GM21529 (cell line): ENCODE measurements around the gene UBE2E3.

ENCODE experiments used
- ATAC-seq: cut with Tn5 transposase; IDR thresholded peaks from one replicate; pipeline ENCODE4 v1.9.1; 2021; ENCODE audit not compliant: unreplicated experiment

The UBE2E3 gene

DNA sequence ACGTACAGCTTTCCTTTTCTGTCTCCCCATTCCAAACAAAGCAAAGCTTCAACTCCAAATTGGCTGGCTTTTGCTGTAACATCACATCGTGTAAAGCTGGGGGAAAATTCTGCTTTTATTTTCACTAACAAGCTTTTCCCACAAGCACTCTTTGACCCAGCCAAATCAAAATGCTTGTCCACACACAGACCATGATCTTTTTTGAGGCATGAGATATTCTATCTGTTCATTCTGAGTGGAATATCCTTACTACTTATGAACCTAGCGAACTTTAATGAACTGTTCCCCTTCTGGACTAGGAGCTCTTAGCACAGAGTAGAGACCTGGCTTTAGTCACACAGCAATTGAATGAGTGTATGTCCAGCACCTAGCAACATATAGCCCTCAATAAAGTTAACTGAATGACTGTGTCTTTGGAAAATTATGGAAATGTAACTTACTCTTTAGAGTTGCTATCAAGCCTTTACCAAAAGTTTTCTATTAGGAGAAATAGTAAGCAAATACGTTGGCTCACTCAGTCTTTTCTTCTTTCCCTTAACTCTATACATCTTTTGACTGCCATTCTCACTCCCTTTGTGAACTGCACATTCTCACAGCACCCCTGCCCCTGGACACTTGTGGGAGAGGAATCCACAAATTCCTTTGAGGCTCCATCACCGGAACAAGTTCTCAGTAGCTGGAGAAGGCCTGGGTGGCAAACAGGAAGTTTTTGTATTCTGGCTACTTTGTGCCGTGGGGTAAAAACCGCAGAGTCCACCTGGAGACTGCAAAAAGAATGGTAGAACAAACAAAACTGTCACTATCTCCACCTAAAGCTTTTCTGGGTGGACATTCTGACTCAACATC, 1.3 kb upstream of the UBE2E3 start:
- ATAC-seq = no peak

DNA sequence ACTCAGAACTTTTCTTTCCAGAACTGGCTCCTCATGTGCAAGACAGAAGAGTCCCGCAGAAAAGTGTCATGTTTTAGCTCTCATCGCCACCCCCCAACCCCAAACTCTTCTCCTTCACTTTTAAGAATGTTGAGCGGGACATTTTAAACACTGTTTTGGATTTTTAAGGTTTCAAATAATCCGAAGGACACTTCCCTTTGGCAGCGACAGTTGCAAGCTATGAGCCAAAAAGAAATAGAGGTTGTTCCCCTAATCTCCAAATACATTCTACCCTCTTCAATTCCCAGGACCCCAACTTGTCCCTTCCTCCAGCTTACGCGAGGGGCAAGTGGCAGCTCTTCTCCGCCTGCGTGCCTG, 678 bp upstream of the UBE2E3 start:
- no peak for ATAC-seq

DNA sequence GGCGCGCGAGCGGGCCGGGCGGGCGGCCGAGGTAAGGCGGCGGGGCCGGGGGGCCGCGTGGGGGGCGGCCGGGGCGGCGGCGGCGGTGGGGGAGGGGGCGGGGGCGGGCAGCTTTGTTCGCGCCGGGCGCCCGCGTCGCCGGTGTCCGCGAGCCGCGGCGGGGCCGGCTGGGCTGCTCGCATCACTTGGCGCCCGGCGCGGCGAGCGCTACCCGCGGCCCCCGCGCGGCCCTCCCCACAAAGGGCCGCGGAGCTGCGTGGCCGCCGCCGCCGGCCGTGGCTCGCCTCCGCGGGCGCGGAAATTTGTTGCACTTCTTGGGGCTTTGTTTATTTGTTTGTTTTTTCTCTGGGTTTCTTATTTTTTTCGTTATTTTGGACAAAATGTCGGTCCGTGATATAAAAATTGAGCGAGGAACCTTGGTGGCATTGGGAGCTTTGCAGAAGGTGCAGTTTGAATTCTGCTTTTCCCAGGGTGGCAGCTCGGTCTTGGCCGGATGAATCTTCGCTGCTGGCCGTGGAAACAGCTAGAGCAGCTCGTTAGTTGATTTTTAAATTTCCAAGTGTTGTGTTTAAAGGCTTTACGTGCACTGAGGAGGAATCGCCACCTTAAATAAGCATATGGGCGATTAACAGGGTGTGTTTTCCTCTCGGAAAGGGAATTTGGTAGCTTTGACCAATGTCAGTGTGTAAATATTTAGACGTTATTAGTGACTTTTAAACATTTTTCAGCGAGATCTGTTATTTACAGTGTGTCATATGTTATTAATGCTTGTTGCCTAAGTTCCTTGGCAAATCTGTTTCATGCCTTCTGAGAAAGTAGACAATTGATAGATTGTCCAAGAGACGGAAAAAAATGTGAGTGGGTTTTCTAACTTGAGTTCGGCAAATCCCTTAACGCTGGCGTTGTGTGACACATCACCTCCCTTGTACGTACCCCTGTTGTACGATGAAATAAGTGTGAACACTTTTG, 822 bp downstream of the UBE2E3 start:
- ATAC-seq = no peak

DNA sequence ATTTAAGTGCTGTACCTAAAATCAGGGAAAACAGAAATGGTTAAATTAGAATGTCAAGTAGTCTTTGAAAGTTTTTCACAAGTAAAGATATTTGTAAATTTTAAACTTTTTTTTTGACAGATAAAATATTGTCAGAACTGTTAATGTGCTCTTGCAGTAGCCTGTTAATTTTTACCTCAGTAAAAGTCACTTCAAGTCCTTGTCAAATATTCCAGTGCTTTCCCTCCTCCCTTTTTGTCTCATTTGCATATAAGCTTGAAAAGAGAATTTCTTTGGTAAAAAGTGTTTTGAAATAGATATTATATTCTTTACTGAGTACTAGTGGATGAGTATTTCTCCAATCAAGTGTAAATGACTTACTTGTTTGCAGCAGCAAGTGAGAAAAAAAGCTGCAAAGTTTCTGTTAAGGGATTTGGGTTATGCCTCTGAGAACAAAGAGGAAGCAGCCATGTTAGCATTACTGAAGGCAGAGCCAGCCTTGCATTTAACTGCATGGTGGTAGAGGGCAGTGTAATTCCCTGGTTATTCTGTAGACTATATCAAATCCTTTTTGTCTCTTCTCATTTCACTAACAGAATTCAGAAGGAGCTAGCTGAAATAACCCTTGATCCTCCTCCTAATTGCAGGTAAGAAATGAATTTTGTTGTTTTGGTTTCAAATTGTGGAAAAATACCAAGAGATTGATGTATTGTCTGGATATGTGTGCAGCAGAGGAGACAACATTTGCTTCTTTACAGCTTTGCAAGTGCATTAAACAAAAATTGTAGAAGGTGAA, 3.2 kb downstream of the UBE2E3 start:
- peak; percentile 44 for ATAC-seq

DNA sequence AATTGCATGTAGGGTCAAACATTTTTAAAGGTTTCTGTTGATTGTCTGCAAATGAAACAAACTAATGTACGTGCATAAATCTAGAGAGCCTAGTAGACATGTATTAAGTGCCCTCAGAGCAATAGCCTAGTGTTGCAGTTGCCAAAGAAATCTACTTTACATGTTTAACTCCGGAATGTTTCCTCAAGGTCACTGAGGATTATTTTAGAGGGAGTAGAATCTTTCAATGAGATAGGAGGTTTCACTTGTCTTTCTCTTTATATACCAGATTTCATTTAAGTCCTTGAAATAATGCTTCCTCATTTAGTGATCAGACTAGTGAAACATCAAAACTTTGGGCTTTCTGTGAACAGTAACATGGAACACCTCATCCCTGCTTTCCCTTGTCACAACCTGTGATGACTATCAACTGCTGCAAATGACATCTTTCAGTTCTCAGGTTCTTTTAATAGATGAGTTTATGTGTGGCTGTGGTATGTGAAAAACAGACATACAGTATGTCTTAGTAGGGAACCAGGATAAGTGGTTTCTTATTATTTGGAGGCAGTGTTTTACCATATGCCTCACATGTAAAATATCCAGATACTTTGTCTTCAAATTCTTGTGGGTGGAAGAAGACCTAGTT, 5.5 kb downstream of the UBE2E3 start:
- ATAC-seq = no peak

DNA sequence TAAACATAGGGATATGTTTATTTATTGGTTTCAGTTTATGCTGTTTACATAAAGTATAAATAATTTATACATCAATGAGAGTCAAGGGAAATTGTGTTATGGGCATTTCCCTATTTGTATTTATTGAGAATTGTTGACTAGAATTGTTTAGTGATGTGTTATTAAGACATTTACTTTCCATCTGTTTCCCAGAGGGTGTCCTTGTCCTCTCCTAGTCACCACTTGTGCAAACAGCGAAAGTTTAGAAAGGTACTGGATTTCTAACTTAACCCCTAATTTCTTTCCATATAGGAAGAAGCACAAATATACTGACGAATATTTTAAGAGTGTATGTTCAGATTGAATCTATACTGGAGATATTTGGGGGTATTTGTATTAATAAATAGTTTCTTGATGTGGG, 6.7 kb downstream of the UBE2E3 start:
- ATAC-seq = no peak

DNA sequence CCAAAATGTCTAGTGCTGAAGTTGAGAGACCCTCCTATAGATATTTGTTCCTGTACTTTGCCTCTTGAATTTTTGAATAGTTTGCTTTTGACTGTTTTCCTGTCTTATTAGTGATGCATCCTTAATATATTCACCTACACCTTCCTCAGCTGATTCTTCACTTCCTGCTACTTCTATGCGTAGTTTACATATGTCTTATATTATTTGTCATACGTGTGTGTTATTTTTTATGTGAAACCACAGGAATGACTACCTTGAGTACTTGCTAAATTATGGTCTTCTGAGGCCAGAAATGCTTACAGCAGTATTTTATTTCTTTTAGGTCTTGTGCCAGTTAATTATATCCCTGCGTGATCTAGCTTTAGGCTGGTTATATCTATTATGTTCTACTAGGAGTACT, 9.9 kb downstream of the UBE2E3 start:
- ATAC-seq = no peak

DNA sequence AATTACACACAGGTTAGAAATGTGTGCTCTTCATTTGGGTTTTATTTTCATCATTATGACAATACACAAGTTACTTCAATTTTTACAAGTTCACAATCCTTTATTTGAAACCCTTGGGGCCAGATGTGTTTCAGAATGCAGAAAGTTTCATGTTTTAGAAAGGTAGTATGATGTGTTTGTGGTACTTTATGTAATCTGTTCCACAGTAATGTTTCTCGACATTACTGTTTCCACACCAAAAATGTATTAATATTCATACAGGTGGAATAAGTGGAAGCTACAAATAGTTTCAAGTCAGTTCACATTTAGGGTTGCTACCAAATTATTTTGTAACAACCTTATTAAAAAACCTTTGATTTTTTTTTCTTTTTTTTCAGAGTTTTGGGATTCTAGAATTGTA, 10.4 kb downstream of the UBE2E3 start:
- peak; percentile 43 for ATAC-seq

DNA sequence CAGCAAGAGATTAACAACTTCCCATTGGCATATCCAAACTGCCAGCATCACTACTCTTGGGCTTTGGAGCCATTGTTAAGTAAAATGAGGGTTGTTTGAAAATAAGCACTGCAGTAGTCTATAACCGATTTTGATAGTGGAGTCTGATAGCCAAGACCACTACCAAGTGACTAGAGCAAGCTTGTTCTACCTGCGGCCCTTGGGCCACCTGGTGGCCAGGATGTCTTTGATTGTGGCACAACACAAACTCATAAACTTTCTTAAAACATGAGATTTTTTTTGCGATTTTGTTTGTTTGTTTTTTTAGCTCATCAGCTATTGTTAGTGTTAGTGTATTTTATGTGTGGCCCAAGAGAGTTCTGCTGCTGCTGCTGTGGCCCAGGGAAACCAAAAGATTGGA, 11.0 kb downstream of the UBE2E3 start:
- ATAC-seq = peak; percentile 9

DNA sequence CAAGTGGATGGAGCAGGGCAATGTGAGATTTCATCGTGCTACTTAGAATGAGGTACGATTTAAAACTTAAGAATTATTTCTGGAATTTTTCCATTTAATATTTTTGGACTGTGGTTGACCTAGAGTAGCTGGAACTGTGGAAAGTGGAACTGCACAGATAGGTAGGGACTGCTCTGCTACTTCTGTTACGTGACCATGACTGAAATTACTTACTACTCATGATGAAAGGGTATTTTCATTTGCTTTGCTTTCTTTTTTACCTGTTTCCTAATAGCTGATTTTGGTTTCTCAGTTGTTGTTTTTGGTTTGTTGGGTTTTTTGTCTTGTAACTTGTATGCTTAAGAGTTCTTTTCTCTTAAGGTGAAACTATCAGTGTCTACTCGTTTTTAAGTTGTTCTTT, 11.4 kb downstream of the UBE2E3 start:
- peak; percentile 88 for ATAC-seq

DNA sequence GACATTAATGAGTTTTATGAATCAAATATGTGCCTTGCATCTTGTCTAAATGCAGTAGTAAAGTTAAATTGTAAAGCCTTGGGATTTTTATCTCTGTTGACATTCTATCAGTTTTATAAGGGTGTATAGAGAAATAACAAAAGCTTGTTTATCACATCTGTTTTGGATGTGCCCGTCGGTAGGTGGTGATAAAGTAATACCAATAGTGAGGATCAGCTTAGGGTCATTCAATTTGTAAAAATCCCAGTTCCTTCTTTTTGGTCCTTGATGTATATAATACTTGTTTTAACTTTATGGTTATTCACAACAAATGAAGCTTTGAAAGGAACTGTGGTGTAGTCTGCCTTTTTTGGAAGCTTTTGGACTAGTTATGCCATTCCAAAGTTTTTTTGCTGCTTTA, 12.6 kb downstream of the UBE2E3 start:
- ATAC-seq = no peak

DNA sequence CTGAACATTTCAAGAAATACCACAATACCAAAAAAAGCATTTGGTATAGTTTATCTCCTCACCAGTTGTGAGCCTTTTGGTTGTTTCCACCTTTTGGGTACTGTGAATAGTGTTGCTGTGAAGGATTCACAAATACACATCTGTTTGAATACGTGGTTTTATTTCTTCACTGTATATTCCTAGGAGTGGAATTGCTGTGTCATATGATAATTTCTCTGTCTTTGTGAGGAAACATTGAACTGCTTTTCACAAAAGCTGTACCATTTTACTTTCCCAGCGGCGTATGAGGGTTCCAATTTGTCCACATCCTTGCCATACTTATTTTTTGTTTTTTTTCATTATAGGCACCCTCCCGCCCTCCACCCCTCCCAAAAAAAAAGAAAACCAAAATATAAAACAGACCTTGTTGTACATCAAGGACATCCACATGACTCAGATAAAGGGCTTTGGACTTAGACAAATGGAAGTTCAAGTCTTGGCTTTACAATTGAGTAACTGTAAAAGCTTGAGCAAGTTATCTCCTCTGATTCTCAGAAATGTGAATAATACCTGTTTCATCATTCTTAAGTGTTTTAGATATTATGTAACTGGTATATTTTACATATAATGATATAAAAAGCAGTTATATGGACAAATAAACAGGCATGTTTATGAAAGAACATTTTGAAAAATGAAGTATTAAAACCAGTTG, 19.0 kb downstream of the UBE2E3 start:
- no peak for ATAC-seq

DNA sequence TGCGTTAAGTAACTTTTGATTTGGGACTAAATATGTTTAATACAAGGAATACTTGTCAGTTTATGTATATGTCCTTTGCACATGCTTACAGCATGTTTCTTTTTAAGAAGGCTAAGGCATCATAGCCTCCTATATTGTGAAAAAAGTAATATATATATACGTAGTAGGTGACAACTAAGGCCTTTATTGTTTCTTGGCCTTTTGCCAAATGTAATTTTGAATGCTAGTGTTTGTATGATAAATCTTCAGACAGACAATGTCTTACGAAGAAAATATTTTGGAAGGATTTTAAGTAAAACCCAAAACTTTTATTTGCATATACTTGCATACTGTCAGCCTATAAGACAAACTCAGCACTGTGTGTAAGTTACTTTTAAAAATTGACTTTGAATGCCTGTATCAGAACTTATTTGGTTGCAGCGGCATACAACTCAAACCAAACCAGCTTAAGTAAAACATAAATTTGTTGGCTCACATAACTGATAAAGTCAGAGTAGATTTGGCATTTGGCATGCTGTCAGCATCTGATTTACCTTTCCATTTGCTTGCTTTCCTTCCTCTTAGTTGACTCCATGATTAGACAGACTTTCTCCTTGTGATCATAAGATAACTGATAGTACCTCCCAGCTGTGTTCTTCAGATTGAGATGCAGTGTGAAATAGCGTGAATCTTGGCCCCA, 24.4 kb downstream of the UBE2E3 start:
- ATAC-seq = no peak

DNA sequence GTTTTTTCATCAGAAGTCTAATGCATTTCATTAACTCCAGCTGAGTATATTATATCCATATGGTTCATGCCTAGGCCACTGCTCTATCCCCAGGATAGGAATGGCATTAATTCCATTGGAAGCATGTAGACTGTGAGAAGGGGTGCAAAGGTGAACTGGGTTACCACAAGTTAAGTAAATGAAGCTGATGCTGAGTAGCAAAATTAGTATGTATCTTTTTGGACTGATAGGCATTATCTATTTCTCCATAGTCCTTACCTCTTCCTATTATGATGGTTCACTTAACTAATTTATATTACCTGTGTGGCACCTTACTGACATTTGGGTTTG, 24.9 kb downstream of the UBE2E3 start:
- ATAC-seq = no peak

DNA sequence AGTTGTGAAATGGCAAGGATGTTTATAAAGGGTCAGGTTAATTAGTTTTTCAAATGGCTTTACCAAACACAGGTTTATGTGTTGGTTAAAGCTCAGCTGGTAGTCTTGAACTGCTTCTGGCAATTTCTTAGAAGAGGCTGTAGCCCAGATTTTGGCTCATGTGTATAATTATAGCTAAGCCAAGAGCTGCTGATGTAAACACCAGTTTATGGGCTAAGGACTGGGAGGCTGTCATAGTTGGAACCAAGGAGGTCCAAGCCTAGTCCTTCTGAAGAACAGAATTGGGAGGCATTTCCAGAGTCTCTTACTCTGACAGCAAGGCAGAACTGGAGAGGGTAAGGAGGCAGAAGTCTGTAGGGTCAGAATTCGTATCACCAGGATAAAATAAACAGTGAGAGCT, 25.4 kb downstream of the UBE2E3 start:
- ATAC-seq = no peak

DNA sequence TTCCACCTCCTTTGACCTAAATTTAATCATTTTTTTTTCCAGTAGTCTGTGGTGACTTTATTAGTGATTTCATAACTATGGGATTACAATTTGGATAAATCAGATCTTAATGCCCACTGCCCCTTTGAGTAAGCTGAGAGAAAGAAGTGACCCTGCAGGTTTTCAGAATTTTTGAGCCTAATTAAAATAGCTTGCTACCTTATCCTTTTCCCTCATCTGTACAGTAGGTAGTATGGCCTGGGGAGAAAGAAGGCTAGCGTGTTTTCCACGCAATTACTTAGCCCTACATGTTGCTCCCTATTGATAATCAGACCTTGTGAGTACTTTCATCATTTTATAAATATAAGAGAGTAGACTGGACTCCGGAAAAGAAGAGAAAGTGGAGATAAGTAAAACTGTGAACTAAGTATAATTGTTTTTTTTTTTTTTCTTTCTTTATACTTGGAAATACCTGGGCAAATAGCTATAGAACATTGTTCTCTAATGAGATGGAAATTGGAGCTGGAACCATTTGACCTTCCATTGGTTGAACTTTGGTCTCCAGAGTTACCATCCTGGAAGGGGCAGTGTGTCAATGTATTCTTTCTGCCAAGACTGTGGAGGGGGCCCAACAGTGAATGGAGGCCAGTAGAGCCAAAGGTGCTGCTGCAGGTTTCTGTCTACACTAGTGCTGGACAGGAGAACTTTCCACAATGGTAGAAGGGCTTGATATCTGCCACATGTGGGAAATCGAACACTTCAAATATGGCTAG, 26.9 kb downstream of the UBE2E3 start:
- ATAC-seq = no peak

DNA sequence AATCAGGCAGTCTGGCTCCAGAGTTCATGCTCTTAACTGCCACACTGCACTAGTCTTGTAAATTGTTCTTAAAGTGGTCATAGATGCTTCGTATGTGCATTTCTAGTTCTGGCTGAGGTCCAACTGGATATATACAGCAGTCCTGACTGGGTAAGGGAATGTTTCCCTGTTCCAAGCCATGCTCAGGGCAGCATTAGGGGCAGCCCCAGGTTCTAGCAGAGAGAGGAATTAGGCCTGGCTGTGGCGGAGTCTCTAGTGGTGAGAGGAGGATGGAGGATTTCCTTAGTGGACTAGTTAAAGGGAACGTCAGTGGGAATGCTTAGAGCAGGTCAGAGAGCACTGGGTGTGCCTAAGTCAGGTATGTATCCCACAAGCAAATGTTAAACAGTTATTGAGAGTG, 28.0 kb downstream of the UBE2E3 start:
- no peak for ATAC-seq

DNA sequence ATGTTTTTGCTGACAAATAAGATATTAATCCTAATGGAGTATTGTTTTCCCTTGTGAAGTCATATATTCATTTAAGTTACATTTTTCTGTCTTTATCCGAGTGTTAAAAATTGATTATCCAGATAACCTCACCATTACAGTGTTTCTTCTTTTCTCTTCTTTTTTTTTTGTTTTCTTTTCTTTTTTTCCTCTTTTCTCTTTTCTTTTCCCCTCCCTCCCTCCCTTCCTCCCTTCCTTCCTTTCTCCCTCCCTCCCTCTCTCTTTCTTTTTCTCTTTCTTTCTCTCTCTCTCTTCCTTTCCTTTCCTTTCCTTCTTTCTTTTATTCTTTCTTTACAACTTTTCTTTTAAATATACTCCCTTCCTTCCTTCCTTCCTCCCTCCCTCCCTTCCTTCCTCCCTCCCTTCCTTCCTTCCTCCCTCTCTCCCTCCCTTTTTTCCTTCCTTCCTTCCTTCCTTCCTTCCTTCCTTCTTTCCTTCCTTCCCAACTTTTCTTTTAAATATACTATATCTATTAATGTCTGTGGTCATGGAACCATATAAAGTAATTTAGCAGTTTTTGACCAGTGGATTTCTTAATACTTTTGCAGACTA, 40.9 kb downstream of the UBE2E3 start:
- no peak for ATAC-seq

DNA sequence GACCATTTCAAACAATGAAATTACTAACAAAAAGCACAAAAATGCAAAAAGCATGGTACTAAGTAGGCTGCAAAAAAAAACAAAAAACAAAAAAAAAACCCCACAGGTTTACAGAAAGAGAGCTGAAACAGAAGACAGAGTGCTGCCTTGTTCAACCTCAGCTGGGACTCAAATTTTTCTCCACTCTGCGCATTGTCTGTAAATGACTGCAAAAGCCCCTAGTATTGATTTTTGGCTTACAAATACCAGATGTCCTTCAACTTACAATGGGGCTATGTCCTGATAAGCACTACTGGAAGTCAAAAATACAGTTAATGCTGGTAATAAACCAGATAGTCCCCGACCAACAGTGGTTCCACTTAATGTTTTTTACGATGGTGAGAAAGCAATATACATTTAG, 42.2 kb downstream of the UBE2E3 start:
- ATAC-seq = no peak
